Body of pancreas (tissue), 4 donors: ENCODE data around the gene ATCAY. TPM values are rescaled to one million over a fixed set of nuclear protein-coding genes. Genes with fewer than 3 reads are reported as not detected.
"Not testable (repeated sequence)": the region's sequence is repeated elsewhere in the genome, so short reads cannot be mapped to it uniquely, and the experiment has no call there.

Source experiments
- ATAC-seq: fragments of 150-250 bp; one replicate; pipeline ENCODE4 v1.9.1; 2016
- DNase-seq, 4 donors: peaks; one replicate each; pipeline ENCODE4 v3.0.0-alpha.2; 2019
- H3K27ac ChIP-seq, 4 donors: fragments of 200-600 bp; sonication (generic); 1 replicate in 3 of 4; 2 replicates in 1 of 4; pipeline versions ENCODE4 v1.5.1 to v1.6.1; 2016 to 2019; ENCODE audit warnings: mild to moderate bottlenecking in 1 of 4, mixed read lengths in 1 of 4, moderate library complexity in 1 of 4
- H3K27me3 ChIP-seq, 2 donors: fragments of 200-600 bp; sonication (generic); one replicate each; pipeline ENCODE4 v1.6.0; 2016; ENCODE audit warnings: mild to moderate bottlenecking in 1 of 2
- H3K36me3 ChIP-seq, 2 donors: fragments of 200-600 bp; sonication (generic); replicated peaks in 1 of 2; 2 replicates each; pipeline ENCODE4 v1.5.1; 2016; ENCODE audit warnings: low read depth in 2 of 2; ENCODE audit not compliant: insufficient read depth in 1 of 2
- H3K4me1 ChIP-seq: fragments of 200-600 bp; sonication (generic); one replicate; pipeline ENCODE4 v1.6.0; 2016
- H3K4me3 ChIP-seq, 2 donors: fragments of 200-600 bp; sonication (generic); 1 replicate in 1 of 2; 2 replicates in 1 of 2; pipeline ENCODE4 v1.5.1; 2016 to 2019
- H3K9me3 ChIP-seq, 3 donors: fragments of 200-600 bp; sonication (generic); 1 replicate in 2 of 3; 2 replicates in 1 of 3; pipeline ENCODE4 v1.5.1; 2016
- POLR2A ChIP-seq, 3 donors: fragments of 450-650 bp; IDR thresholded peaks; one replicate each; pipeline ENCODE4 v1.6.1; 2016; ENCODE audit warnings: antibody characterized with exemption in 3 of 3, mild to moderate bottlenecking in 2 of 3
- WGBS, 2 donors: methylation state at CpG; one replicate each; pipeline ENCODE4 v1.1.5; 2017; 5-methylcytosine and 5-hydroxymethylcytosine counted together
- intact Hi-C: fragments of 100-400 bp; cut with DNase I; formaldehyde crosslinking; loops from one replicate; pipeline ENCODE4 v1.15.1; 2023
- total RNA-seq, 2 donors: library from RNA; depleted of rRNA; stranded (reverse); fragments of >200 nt; gene quantifications; one replicate each; pipeline ENCODE4 v1.1.0, GENCODE V29; 2016
- TF ChIP-seq, protein P1 (sequence below), 7 experiments: fragments of 450-650 bp in 4 of 7; fragments of 200-600 bp in 3 of 7; sonication (generic) in 3 of 7; IDR thresholded peaks; one replicate each; pipeline ENCODE4 v1.5.1; 2016 to 2019; ENCODE audit warnings: antibody characterized with exemption in 7 of 7

The ATCAY gene
- total RNA-seq, 2 donors from 2014 or later: 1.6 TPM; not detected in 1

DNA sequence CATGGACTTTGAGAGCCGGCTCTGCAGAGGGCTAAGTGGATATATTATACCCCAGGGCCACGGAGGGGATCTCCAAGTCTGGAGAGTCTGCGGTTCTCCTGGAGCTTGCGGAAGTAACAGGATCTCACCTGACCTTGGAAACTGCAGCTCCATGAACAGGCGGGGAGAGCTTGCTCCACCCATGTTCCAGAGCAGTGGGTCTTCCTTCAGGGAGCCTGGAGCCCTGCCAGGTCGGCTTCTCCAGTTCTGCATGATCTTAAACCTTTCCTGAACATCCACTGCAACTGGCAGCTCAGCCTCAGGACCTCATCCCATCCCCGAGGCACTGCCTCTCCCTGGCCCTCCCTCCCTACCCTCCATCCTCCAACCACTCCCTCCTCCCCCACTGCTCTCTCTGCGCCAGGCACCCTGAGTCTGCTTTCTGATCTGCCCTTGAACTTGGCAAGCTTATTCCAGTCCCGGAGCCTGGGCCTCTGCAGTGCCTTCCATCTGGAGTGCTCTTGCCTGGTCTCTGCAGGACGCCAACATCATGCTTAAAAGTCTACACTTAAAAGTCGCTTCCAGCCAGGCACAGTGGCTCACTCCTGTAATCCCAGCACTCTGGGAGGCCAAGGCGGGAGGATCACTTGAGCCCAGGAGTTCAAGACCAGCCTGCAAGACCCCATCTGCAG lies 13.2 kb downstream of the ATCAY start:
- TF ChIP-seq, protein P1, sequence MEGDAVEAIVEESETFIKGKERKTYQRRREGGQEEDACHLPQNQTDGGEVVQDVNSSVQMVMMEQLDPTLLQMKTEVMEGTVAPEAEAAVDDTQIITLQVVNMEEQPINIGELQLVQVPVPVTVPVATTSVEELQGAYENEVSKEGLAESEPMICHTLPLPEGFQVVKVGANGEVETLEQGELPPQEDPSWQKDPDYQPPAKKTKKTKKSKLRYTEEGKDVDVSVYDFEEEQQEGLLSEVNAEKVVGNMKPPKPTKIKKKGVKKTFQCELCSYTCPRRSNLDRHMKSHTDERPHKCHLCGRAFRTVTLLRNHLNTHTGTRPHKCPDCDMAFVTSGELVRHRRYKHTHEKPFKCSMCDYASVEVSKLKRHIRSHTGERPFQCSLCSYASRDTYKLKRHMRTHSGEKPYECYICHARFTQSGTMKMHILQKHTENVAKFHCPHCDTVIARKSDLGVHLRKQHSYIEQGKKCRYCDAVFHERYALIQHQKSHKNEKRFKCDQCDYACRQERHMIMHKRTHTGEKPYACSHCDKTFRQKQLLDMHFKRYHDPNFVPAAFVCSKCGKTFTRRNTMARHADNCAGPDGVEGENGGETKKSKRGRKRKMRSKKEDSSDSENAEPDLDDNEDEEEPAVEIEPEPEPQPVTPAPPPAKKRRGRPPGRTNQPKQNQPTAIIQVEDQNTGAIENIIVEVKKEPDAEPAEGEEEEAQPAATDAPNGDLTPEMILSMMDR (IDR thresholded peaks at IDR 0.05): no peak
- no peak for TF ChIP-seq POLR2A (IDR thresholded peaks at IDR 0.05)
- H3K27ac ChIP-seq: no peak overlapping the region
- intact Hi-C loops: no loop called here
- no peaks in the 10 kb centered on the region for H3K27me3 ChIP-seq
- H3K9me3 ChIP-seq: no peaks in the 10 kb centered on the region
- DNase-seq (no peak), ATAC-seq (no peak)
- WGBS, 2 donors: 39 to 57% methylated on average over 6 to 11 of the region's 12 CpGs
- no peaks in the 10 kb centered on the region for H3K36me3 ChIP-seq
- H3K4me1 ChIP-seq: no peaks in the 10 kb centered on the region
- no peak overlapping the region for H3K4me3 ChIP-seq

DNA sequence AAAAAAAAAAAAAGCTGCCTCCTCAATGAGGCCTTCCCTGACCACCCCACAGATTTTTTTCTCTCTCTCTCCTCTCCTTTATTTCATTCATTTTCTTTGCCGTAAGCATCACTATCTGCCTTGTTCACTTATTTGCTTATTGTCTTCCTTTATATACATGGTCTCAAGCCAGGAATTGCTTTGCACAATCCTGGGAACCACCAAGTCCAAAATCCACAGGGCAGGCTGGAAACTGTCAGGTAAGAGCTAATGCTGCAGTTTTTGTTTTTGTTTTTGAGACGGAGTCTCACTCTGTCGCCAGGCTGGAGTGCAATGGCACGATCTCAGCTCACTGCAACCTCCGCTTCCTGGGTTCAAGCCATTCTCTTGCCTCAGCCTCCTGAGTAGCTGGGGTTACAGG lies 14.5 kb downstream of the ATCAY start:
- H3K36me3 ChIP-seq, H3K9me3 ChIP-seq, H3K4me1 ChIP-seq, H3K27me3 ChIP-seq, H3K4me3 ChIP-seq, intact Hi-C loops, DNase-seq, H3K27ac ChIP-seq, ATAC-seq: not testable (repeated sequence)
- 70 to 80% methylated on average over 5 of the region's 5 CpGs for WGBS, 2 donors

DNA sequence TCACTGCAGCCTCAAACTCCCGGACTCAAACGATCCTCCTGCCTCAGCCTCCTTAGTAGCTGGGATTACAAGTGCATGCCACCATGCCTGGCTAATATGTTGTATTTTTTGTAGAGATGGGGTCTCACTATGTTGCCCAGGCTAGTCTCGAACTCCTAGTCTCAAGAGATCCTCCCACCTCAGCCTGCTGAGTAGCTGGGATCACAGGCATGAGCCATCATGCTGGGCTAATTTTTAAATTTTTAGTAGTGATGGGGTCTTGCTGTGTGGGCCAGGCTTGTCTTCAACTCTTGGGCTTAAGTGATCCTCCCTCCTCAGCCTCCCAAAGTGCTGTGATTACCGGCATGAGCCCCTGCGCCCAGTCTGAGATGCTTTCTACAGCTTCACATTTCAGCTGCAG lies 15.3 kb downstream of the ATCAY start:
- DNase-seq (no peak), ATAC-seq (no peak)
- intact Hi-C loops: no loop called here
- Histone ChIP-seq H3K9me3 (no peaks in the 10 kb centered on the region), H3K27me3 (no peaks in the 10 kb centered on the region), H3K27ac (no peak overlapping the region), H3K36me3 (no peaks in the 10 kb centered on the region), H3K4me1 (no peaks in the 10 kb centered on the region), H3K4me3 (no peak overlapping the region)
- TF ChIP-seq, protein P1 (IDR thresholded peaks at IDR 0.05): no peak
- TF ChIP-seq POLR2A (IDR thresholded peaks at IDR 0.05): no peak
- 65 to 82% methylated on average over 5 of the region's 5 CpGs for WGBS, 2 donors

DNA sequence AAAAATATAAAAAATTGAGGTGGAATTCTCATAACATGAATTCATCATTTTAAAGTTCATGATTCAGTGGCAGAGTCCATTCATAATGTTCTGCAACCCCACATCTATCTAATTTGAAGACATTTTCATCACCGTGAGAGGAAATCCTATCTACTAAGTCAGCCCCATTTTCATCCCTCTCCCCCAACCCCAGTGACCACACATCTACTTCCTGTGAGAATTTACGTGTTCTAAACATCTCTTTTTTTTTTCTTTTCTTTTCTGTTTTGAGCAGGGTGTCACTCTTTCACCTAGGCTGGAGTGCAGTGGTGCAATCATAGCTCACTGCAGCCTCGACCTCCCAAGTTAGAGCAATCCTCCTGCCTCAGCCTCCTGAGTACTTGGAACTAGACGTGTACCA lies 17.5 kb downstream of the ATCAY start:
- no peaks in the 10 kb centered on the region for H3K36me3 ChIP-seq

DNA sequence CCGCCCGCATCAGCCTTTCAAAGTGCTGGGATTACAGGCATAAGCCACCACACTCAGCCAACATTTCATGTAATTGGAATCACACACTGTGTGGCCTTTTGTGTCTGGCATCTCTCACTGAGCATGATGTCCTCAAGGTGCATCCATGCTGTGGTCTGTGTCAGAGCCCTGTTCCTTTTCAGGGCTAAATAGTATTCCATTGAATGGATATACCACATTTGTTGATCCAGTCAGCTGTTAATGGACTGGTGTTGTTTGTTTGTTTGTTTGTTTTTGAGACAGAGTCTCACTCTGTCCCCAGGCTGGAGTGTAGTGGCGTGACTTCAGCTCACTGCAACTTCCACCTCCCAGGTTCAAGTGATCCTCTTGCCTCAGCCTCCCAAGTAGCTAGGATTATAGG lies 17.9 kb downstream of the ATCAY start:
- ATAC-seq (no peak), DNase-seq (no peak)
- Histone ChIP-seq H3K27ac (no peak overlapping the region), H3K36me3 (no peaks in the 10 kb centered on the region), H3K4me1 (no peaks in the 10 kb centered on the region), H3K27me3 (no peaks in the 10 kb centered on the region), H3K9me3 (no peaks in the 10 kb centered on the region), H3K4me3 (no peak overlapping the region)
- WGBS, 2 donors: 86 to 90% methylated on average over 1 to 3 of the region's 3 CpGs
- intact Hi-C loops: no loop called here
- no peak for TF ChIP-seq POLR2A (IDR thresholded peaks at IDR 0.05)
- TF ChIP-seq, protein P1 (IDR thresholded peaks at IDR 0.05): no peak

More for the DNA sequence above, 17.5 kb downstream of the ATCAY start:
- H3K4me1 ChIP-seq: no peaks in the 10 kb centered on the region
- intact Hi-C loops: no loop called here
- 67 to 72% methylated on average over 4 of the region's 4 CpGs for WGBS, 2 donors
- ATAC-seq (no peak), DNase-seq (no peak)
- no peaks in the 10 kb centered on the region for H3K27me3 ChIP-seq
- H3K4me3 ChIP-seq: no peak overlapping the region
- no peak overlapping the region for H3K27ac ChIP-seq
- no peaks in the 10 kb centered on the region for H3K9me3 ChIP-seq
- TF ChIP-seq, protein P1 (IDR thresholded peaks at IDR 0.05): no peak
- TF ChIP-seq POLR2A (IDR thresholded peaks at IDR 0.05): no peak
